ENCODE data around the gene NMD3.
"Not testable (repeated sequence)": the region's sequence is repeated elsewhere in the genome, so short reads cannot be mapped to it uniquely, and the experiment has no call there.

GRCh38 chr3:161181371-161181770, 39.7 kb upstream of the NMD3 start:
- TF ChIP-seq CTCF (IDR thresholded peaks at IDR 0.05; ENCODE audit: poor library complexity, severe bottlenecking); TAF1 (IDR thresholded peaks at IDR 0.05; ENCODE audit: low read depth); MXI1 (conservative IDR thresholded peaks at IDR 0.05; ENCODE audit: poor library complexity, severe bottlenecking); POLR2AphosphoS5 (IDR thresholded peaks at IDR 0.05); RAD21 (conservative IDR thresholded peaks at IDR 0.05); EZH2 (IDR thresholded peaks at IDR 0.05; ENCODE audit: borderline replicate concordance, insufficient read depth, low read length, poor library complexity, severe bottlenecking); SMC3 (conservative IDR thresholded peaks at IDR 0.05; ENCODE audit: poor library complexity); EP300 (conservative IDR thresholded peaks at IDR 0.05; ENCODE audit: poor library complexity, severe bottlenecking); REST (IDR thresholded peaks at IDR 0.05; ENCODE audit: borderline replicate concordance): not testable (repeated sequence)

Data from neural cell (in vitro differentiated cells).